GM19099 (cell line): ENCODE data around the gene ANXA2.

Experiments used
- POLR2A ChIP-seq: IDR thresholded peaks from 3 replicates; pipeline ENCODE4 v1.6.1; 2011; ENCODE audit warnings: low read depth; ENCODE audit not compliant: insufficient read length; ENCODE audit errors: extremely low read depth

ANXA2 gene

DNA sequence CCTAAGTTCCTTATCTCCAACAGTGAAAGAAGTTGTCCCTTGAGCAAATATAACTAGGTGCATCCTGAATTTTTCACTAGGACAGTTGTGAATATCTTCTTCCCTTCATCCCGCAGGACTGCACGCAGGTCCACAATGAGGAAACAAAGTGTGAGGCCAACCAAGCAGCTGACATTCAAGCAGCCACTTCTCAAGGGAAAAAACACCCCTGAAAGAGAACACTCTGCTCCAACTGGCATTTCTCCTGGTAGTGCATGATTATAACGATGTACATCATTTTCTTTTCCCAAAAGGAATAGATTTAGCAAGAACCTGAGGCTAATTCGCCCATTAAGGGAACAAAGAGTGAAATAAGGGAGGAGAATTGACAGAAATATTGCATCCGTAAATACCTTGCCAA, 74.5 kb downstream of the ANXA2 start:
- no peak for TF ChIP-seq POLR2A

DNA sequence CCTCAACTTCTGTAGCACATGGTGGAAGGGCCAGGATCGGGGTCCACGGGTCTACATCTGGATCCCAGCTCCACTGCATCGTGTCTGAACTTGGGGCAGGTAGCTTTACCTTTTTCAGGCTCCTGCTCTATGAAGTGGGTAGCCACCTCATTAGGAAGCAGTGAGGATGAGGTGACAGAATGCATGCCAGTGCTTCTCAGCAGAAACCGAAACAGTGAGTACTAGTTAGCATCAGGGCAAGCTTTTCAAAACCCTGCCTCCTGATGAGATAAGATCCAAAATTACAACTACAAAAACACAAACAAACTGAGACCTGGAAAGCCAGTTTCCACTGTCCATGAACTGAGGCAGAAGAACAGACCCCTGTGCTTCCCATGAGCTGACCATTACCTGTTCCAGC, 77.4 kb downstream of the ANXA2 start:
- no peak for TF ChIP-seq POLR2A

DNA sequence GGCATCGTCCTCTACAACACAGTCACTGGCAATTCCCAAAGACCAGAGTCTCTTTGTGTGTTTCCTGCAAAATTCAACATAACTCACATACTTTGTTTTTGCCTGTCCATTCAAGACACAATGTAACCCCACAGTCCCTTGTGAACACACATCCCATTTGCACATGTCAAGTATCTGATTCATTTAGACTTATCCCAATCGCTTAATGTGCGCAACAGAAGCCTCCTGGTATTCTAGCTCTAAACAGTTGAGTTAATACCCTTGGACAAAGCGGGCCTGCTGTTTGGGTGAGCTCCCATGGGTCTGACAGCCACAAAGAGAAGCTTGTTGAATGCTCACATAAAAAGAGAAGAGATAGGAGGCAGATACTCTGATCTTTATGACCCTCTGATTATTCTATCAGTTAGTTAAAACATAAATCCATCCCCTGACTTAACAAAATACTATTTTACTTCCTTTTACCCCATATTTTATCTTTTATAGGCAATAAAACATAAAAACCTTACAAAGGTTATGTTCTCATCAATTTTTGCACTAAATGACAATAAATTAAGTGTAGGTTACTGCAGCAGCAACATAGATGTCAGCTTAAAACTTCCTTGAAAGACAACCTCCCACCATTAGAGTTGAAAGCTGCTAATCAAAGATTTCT, 79.4 kb downstream of the ANXA2 start:
- TF ChIP-seq POLR2A: no peak

DNA sequence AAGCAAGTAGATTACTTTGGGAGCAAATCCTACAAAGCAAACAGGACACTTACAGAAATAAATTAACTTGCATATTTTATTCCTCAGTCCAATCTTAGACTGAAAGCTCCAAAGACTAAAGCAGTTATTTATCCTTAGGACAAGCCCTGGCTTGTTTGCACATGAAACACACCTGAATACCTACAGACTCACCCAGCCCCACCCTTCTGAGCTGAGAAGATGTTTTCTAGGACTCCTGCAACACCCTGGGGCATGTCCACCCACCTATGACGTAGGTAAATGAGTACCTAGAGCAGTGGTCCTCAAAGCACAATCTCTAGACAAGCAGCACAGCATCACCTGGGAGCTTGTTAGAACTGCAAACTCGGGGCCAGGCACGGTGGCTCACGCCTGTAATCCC, 80.8 kb downstream of the ANXA2 start:
- no peak for TF ChIP-seq POLR2A

DNA sequence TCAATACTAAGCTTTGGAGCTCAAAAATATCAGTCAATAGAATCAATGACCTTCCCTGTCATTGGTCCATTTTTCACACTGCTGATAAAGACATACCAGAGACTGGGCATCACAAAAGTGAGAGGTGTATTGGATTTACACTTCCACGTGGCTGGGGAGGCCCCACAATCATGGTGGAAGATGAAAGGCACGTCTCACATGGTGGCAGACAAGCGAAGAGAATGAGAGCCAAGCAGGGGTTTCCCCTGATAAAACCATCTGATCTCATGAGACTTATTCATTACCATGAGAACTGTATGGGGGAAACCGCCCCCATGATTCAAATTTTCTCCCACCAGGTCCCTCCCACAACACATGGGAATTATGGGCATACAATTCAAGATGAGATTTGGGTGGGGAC, 81.9 kb downstream of the ANXA2 start:
- TF ChIP-seq POLR2A: no peak

DNA sequence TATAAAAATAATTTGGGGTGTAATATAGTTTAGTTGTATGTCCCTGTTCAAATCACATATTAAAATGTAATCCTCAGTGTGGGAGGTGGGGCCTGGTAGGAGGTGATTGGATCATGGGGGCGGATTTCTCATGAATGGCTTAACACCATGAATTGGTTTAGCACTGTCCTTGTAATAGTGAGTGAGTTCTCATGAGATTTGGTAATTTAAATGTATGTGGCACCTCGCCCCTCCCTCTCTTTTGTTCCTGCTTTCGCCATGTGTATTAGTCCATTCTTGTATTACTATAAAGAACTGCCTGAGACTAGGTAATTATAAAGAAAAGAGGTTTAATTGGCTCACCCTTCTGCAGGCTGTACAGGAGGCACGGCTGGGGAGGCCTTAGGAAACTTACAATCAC, 83.9 kb downstream of the ANXA2 start:
- TF ChIP-seq POLR2A: no peak

DNA sequence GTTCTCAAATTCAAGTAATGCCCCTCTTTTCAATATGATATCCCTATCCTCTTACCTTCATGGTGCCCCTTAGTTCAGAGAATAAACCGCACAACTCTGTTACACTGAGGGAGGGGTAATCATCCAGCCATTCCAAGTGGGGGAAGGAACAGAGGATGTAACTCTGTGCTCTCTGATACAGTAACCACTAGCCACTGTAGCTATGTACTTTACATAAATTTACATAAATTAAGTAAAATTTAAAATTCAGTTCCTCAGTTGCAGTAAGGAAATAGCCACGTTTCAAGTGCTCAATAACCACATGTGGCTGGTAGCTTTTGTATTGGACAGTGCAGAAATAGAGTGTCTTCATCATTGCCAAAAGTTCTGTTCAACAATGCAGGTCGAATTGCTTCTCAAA, 90.8 kb downstream of the ANXA2 start:
- no peak for TF ChIP-seq POLR2A

DNA sequence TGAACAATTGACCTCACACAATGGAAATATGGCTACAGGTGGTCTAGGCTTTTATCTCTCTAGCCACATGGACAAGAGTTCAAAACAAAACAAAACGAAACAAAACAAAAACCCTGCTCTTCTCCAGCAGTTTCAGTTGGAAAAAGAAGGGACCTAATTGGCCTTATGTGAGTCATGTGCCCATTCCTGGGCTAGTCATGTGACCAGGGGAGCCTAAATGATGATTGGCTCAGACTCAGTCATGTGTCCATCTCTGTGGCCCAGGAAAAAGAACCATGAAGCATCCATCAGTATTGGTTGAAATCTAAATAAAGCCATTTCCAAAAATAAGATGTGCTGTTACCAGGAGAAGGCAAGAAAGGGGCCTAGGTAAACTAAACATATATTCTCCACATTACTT, 96.8 kb downstream of the ANXA2 start:
- TF ChIP-seq POLR2A: no peak

DNA sequence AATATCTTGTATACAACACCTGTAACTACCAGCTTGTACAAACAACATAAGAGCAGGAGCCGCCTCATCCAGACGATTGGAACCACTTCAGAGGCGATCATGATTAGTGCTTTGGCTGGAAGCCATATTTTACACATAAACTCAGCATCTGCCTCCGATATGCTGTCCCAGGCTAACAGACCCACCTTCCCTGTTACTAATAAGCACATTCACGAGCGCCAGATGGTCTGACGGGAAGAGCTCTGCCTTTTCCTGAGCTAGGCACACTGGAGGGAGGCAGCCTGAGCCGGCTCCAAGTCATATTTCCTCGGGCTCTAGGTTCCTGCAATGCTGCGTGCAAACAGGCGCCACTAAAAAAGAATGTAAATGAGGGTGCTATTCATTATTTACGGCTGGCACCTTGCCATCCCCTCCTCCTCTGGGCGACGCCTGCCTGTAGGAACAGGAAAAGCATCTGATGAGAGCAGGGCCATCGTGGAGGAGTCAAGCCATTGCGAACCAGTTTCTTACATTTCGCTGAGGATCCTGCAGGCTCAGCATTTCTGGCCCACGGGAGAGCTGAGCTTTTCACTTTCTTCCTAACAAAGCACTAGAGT, 98.2 kb downstream of the ANXA2 start:
- no peak for TF ChIP-seq POLR2A
